HCT116 (cell line): ENCODE measurements around the gene ASRGL1.

Experiments
- CTCF ChIP-seq, 3 experiments: fragments of 200-600 bp in 1 of 3; sonication (generic) in 1 of 3; IDR thresholded peaks in 2 of 3; conservative IDR thresholded peaks in 1 of 3; 2 replicates each; pipeline ENCODE4 v1.5.1; 2012 to 2017; ENCODE audit warnings: low read depth in 2 of 3, low read length in 2 of 3, antibody characterized with exemption in 1 of 3, borderline replicate concordance in 1 of 3, control low read depth in 1 of 3, mild to moderate bottlenecking in 1 of 3, mixed read lengths in 1 of 3, mixed run types in 1 of 3, moderate library complexity in 1 of 3; ENCODE audit not compliant: insufficient read depth in 1 of 3
- EZH2 ChIP-seq: fragments of 200-600 bp; sonication (generic); IDR thresholded peaks from 2 replicates; pipeline ENCODE4 v1.6.1; 2017; ENCODE audit warnings: antibody characterized with exemption, mixed run types
- EZH2phosphoT487 ChIP-seq: fragments of 200-600 bp; IDR thresholded peaks from 2 replicates; pipeline ENCODE4 v1.6.1; 2018; ENCODE audit warnings: antibody characterized with exemption, borderline replicate concordance
- POLR2A ChIP-seq: IDR thresholded peaks from 2 replicates; pipeline ENCODE4 v1.7.0; 2011; ENCODE audit warnings: borderline replicate concordance; ENCODE audit not compliant: insufficient read depth, insufficient read length; ENCODE audit errors: extremely low read depth
- POLR2AphosphoS5 ChIP-seq: IDR thresholded peaks from 2 replicates; pipeline ENCODE4 v1.6.1; 2011; ENCODE audit warnings: mild to moderate bottlenecking, low read depth, low read length, moderate library complexity
- REST ChIP-seq: IDR thresholded peaks from 2 replicates; pipeline ENCODE4 v1.6.1; 2012; ENCODE audit warnings: low read depth
- ZNF274 ChIP-seq: fragments of 200-500 bp; sonication (Bioruptor generic); IDR thresholded peaks from 2 replicates; pipeline ENCODE4 v1.6.1; 2014; ENCODE audit warnings: mild to moderate bottlenecking, low read depth, low read length, inconsistent platforms

DNA sequence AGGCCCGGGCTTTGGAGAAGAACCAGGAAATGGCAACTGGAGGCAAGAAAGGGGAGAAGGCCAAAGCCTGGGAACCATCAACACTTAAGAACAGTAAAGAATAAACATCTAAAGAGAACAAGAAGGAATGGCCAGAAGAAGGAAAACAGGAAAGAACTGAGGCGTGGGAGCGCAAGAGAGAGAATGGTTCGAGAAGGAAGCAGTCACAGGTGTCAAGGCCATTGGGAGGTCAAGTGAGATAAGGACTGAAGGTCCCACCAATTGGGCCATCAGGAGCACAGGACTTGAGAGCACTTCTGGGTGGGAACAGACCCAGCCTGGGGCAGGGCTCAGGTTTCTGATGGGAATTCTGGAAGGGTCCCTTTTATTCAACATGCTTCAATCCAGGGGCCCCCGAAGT lies 80.9 kb downstream of the ASRGL1 start:
- TF ChIP-seq REST (no peak), EZH2phosphoT487 (no peak), POLR2A (no peak), CTCF (IDR thresholded peaks at IDR 0.05 in 2 of 3, conservative IDR thresholded peaks at IDR 0.05 in 1 of 3; ENCODE audit: borderline replicate concordance in 1 of 3, insufficient read depth in 1 of 3, low read depth in 2 of 3, low read length in 2 of 3) (no peak), EZH2 (no peak), POLR2AphosphoS5 (no peak), ZNF274 (no peak)
